Neural cell (in vitro differentiated cells): ENCODE data around the gene ACVRL1. TPM values are rescaled to one million over a fixed set of nuclear protein-coding genes. Genes with fewer than 3 reads are reported as not detected.

Experiments used
- H2AFZ ChIP-seq: fragments of 200-600, 300-800 bp; sonication (generic), shearing (Covaris generic); 2 replicates; pipeline ENCODE4 v1.6.0; 2014; ENCODE audit warnings: low read depth, mild to moderate bottlenecking, antibody characterized with exemption, low read length, moderate library complexity
- H3F3A ChIP-seq: fragments of 200-600 bp; shearing (Covaris generic); 2 replicates; pipeline ENCODE4 v1.6.1; 2016; ENCODE audit warnings: mild to moderate bottlenecking, moderate library complexity, mixed read lengths, antibody characterized with exemption, low read length; ENCODE audit not compliant: insufficient read depth, poor library complexity, severe bottlenecking
- H3K27ac ChIP-seq: fragments of 200-600, 300-800 bp; sonication (generic), shearing (Covaris generic); 2 replicates; pipeline ENCODE4 v1.5.1; 2014; ENCODE audit warnings: mild to moderate bottlenecking, low read length, moderate library complexity
- H3K27me3 ChIP-seq: fragments of 300-800, 200-600 bp; sonication (generic), shearing (Covaris generic); 2 replicates; pipeline ENCODE4 v1.6.0; 2014; ENCODE audit warnings: mild to moderate bottlenecking, low read depth, low read length, moderate library complexity; ENCODE audit not compliant: insufficient read depth
- H3K36me3 ChIP-seq: fragments of 300-800, 200-600 bp; sonication (generic), shearing (Covaris generic); 2 replicates; pipeline ENCODE4 v1.5.1; 2014; ENCODE audit warnings: mild to moderate bottlenecking, antibody characterized with exemption, low read length, moderate library complexity; ENCODE audit not compliant: insufficient read depth
- H3K4me2 ChIP-seq: fragments of 300-800, 200-600 bp; sonication (generic), shearing (Covaris generic); 2 replicates; pipeline ENCODE4 v1.6.0; 2014; ENCODE audit warnings: mild to moderate bottlenecking, low read length
- H3K4me3 ChIP-seq: fragments of 300-800, 200-600 bp; sonication (generic), shearing (Covaris generic); 2 replicates; pipeline ENCODE4 v1.5.1; 2014; ENCODE audit warnings: mild to moderate bottlenecking, low read length, moderate library complexity
- H3K79me2 ChIP-seq: fragments of 200-600 bp; shearing (Covaris generic); replicated peaks from 2 replicates; pipeline ENCODE4 v1.6.0; 2014; ENCODE audit warnings: mild to moderate bottlenecking, low read length, moderate library complexity; ENCODE audit not compliant: insufficient read depth
- H3K9ac ChIP-seq: fragments of 300-800, 200-600 bp; sonication (generic), shearing (Covaris generic); 2 replicates; pipeline ENCODE4 v1.6.1; 2016; ENCODE audit warnings: mild to moderate bottlenecking, low read length, mixed read lengths
- H3K9me2 ChIP-seq: fragments of 200-600 bp; shearing (Covaris generic); 2 replicates; pipeline ENCODE4 v1.6.1; 2016; ENCODE audit warnings: mild to moderate bottlenecking, low read length, mixed read lengths; ENCODE audit not compliant: insufficient read depth
- H3K9me3 ChIP-seq: fragments of 200-600, 300-800 bp; sonication (generic), shearing (Covaris generic); 2 replicates; pipeline ENCODE4 v1.6.1; 2016; ENCODE audit warnings: mild to moderate bottlenecking, mixed run types, low read length, moderate library complexity, mixed read lengths
- H4K20me1 ChIP-seq: fragments of 200-600 bp; shearing (Covaris generic); 2 replicates; pipeline ENCODE4 v1.6.1; 2016; ENCODE audit warnings: mild to moderate bottlenecking, mixed run types; ENCODE audit not compliant: insufficient read depth
- CTCF ChIP-seq: fragments of 450-650 bp; IDR thresholded peaks from 2 replicates; pipeline ENCODE4 v1.5.1; 2014; ENCODE audit warnings: antibody characterized with exemption, mild to moderate bottlenecking, moderate library complexity; ENCODE audit not compliant: poor library complexity, severe bottlenecking
- EP300 ChIP-seq: fragments of 450-650 bp; conservative IDR thresholded peaks from 2 replicates; pipeline ENCODE4 v1.6.1; 2014; ENCODE audit warnings: antibody characterized with exemption, mild to moderate bottlenecking, moderate library complexity; ENCODE audit not compliant: poor library complexity, severe bottlenecking
- EZH2 ChIP-seq: fragments of 200-600, 300-800 bp; shearing (Covaris generic), sonication (generic); IDR thresholded peaks from 2 replicates; pipeline ENCODE4 v1.6.1; 2014; ENCODE audit warnings: antibody characterized with exemption, low read length, borderline replicate concordance, mild to moderate bottlenecking; ENCODE audit not compliant: insufficient read depth, poor library complexity, severe bottlenecking
- MXI1 ChIP-seq: fragments of 450-650 bp; conservative IDR thresholded peaks from 2 replicates; pipeline ENCODE4 v1.6.1; 2014; ENCODE audit warnings: antibody characterized with exemption, mild to moderate bottlenecking; ENCODE audit not compliant: poor library complexity, severe bottlenecking
- POLR2AphosphoS5 ChIP-seq: IDR thresholded peaks from 2 replicates; pipeline ENCODE4 v1.6.1; 2012
- RAD21 ChIP-seq: fragments of 450-650 bp; conservative IDR thresholded peaks from 2 replicates; pipeline ENCODE4 v1.6.1; 2014; ENCODE audit warnings: antibody characterized with exemption, mild to moderate bottlenecking, moderate library complexity
- REST ChIP-seq: IDR thresholded peaks from 2 replicates; pipeline ENCODE4 v1.6.1; 2012; ENCODE audit warnings: borderline replicate concordance
- SMC3 ChIP-seq: fragments of 450-650 bp; conservative IDR thresholded peaks from 2 replicates; pipeline ENCODE4 v1.6.1; 2014; ENCODE audit warnings: antibody characterized with exemption, mild to moderate bottlenecking, moderate library complexity; ENCODE audit not compliant: poor library complexity
- TAF1 ChIP-seq: IDR thresholded peaks from 2 replicates; pipeline ENCODE4 v1.6.1; 2012; ENCODE audit warnings: low read depth
- polyA plus RNA-seq: library from polyadenylated mRNA; depleted of rRNA; stranded (reverse); fragments of >200 nt; gene quantifications from 2 replicates; pipeline ENCODE4 v1.2.3, GENCODE V29; 2014

ACVRL1 gene
- polyA plus RNA-seq, 1 donor from 2014 or later: not detected

GRCh38 chr12:51926718-51927117, 19.4 kb downstream of the ACVRL1 start:
- Histone ChIP-seq H3K4me3 (no peak overlapping the region), H3F3A (no peaks in the 10 kb centered on the region), H3K4me2 (no peak overlapping the region), H3K27ac (no peak overlapping the region), H3K27me3 (no peaks in the 10 kb centered on the region), H3K9me2 (no peaks in the 10 kb centered on the region), H3K36me3 (no peaks in the 10 kb centered on the region), H2AFZ (no peak overlapping the region), H3K9ac (no peak overlapping the region), H3K9me3 (no peaks in the 10 kb centered on the region), H3K79me2 (no peaks in the 10 kb centered on the region), H4K20me1 (no peaks in the 10 kb centered on the region)
- no peak for TF ChIP-seq CTCF
- TF ChIP-seq SMC3: no peak
- TF ChIP-seq EZH2: no peak
- no peak for TF ChIP-seq TAF1
- no peak for TF ChIP-seq MXI1
- no peak for TF ChIP-seq EP300
- no peak for TF ChIP-seq REST
- TF ChIP-seq POLR2AphosphoS5: no peak
- no peak for TF ChIP-seq RAD21

- Histone ChIP-seq H3K27me3 (no peaks in the 10 kb centered on the region), H4K20me1 (no peaks in the 10 kb centered on the region), H3K4me3 (no peak overlapping the region), H3K4me2 (no peak overlapping the region), H3K79me2 (no peaks in the 10 kb centered on the region), H3K27ac (no peak overlapping the region), H3F3A (no peaks in the 10 kb centered on the region), H3K36me3 (no peaks in the 10 kb centered on the region), H3K9ac (no peak overlapping the region), H2AFZ (no peak overlapping the region), H3K9me2 (no peaks in the 10 kb centered on the region), H3K9me3 (no peaks in the 10 kb centered on the region)
- TF ChIP-seq MXI1 (no peak), POLR2AphosphoS5 (no peak), EP300 (no peak), RAD21 (no peak), TAF1 (no peak), CTCF (no peak), SMC3 (no peak), EZH2 (no peak), REST (no peak)
Measured at GRCh38 chr12:51932218-51933076, 25.1 kb downstream of the ACVRL1 start.
